GM12891 (cell line): Measurements from ENCODE around the gene NLRC3.
A peak's percentile ranks its signal among the peaks of the same experiment; 100 is the strongest.

Experiments
- PAX5 ChIP-seq: IDR thresholded peaks from 2 replicates; pipeline ENCODE4 v1.6.1; 2011; ENCODE audit warnings: low read length, moderate library complexity, mild to moderate bottlenecking; ENCODE audit not compliant: insufficient read depth, severe bottlenecking
- POLR2A ChIP-seq: IDR thresholded peaks from 2 replicates; pipeline ENCODE4 v1.6.1; 2011; ENCODE audit warnings: low read depth, low read length, control low read depth
- POLR2AphosphoS5 ChIP-seq: IDR thresholded peaks from 2 replicates; pipeline ENCODE4 v1.6.1; 2011; ENCODE audit warnings: low read depth, low read length, control low read depth
- POU2F2 ChIP-seq: IDR thresholded peaks from 2 replicates; pipeline ENCODE4 v1.6.1; 2011; ENCODE audit warnings: low read depth, mild to moderate bottlenecking, control low read depth, low read length, moderate library complexity
- SPI1 ChIP-seq: IDR thresholded peaks from 2 replicates; pipeline ENCODE4 v1.6.1; 2011; ENCODE audit warnings: low read depth, low read length, control low read depth
- TAF1 ChIP-seq: IDR thresholded peaks from 2 replicates; pipeline ENCODE4 v1.6.1; 2011; ENCODE audit warnings: low read depth, low read length, control low read depth

DNA sequence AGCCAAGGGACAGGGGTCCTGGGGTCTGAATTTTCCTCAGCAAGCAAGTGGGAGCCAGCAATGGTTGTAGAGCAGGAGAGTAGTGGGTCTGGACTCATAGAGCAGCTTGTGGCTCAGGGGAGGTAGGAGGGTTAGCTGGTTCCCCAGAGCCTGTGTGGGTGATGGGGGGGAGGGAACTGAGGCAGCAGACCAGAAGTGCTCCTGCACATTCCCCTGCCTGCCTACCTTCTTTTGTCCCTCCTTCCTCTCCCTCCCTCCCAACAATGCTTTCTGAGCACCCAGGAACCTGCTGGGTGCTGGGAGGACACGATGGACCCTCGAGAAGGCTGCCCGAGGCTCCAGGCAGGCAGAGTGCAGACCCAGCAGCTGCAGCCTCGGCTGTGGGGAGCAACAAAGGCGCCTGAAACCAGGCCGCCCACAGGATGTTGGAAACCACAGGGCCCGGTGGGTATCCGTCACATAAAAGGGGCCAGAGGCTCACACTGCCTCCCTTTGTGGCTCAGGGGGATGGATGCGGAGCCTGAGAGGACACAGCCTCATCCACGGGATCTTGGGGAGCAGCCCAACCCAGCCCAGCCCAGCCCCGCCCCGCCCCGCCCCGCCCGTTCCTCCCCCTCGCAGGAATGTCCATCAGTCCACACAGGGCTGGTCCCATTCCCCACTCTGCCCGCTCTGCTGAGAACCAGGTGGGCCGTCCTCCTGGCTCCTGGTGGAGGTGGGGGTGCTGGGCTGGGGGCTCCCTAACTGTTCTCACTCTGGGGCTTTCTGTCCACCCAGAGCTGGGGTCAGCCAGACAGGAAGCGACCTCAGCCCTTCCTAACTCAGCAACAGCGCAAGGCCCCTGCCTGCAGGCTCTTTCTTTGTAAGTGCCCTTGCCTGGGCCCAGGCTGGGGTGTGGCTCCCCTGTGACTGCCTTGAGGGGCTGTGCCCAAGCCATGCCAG, 1.7 kb upstream of the NLRC3 start:
- TF ChIP-seq POLR2AphosphoS5 (peak; percentile 61; the same call in 1 of the 2 replicates), POLR2A (peak; percentile 42; the same call in 1 of the 2 replicates), TAF1 (peak; percentile 30; the same call in 1 of the 2 replicates), SPI1 (no peak), POU2F2 (peak; percentile 57; the same call in 1 of the 2 replicates), PAX5 (no peak)
